HepG2 (cell line): Measurements from ENCODE around the gene RASSF4. TPM values are rescaled to one million over a fixed set of nuclear protein-coding genes. Genes with fewer than 3 reads are reported as not detected.

ENCODE experiments used
- ATAC-seq: fragments of 200-7000 bp; cut with Tn5 transposase; 3 replicates; pipeline ENCODE4 v1.9.1; 2020; ENCODE audit warnings: mild to moderate bottlenecking, moderate library complexity
- BruUV-seq: library from RNA; stranded (reverse); fragments of 400-500 nt; replicated peaks from 2 replicates; lab custom pipeline; 2021; lab: Mats Ljungman, UMichigan
- CTCF ChIA-PET: fragments of 300-600 bp; formaldehyde crosslinking; extraction: SDS; loops from one replicate; lab custom pipeline; 2021; ENCODE audit warnings: low total read pairs, inconsistent platforms, low intra/inter-chr PET ratio; lab: Yijun Ruan, JAX
- POLR2A ChIA-PET: fragments of 350-600 bp; sonication (Branson Sonifier 250); formaldehyde crosslinking; loops from one replicate; lab custom pipeline; 2020; ENCODE audit warnings: antibody characterized with exemption, inconsistent platforms; lab: Yijun Ruan, JAX
- DNase-seq: peaks from one replicate; pipeline ENCODE4 v3.0.0-alpha.2; 2015; ENCODE audit warnings: low spot score
- FAIRE-seq: peaks from 3 replicates; lab custom pipeline; 2011; peaks lifted over from hg19 to GRCh38; lab: Jason Lieb, UNC
- H2AFZ ChIP-seq: one replicate; pipeline ENCODE4 v1.6.1; 2011; ENCODE audit warnings: low read length, inconsistent platforms
- H3K27ac ChIP-seq: fragments of 300-600 bp; 3 replicates; pipeline ENCODE4 v1.8.0; 2011; ENCODE audit warnings: mixed run types, mild to moderate bottlenecking, mixed read lengths, low read length, inconsistent platforms; ENCODE audit not compliant: insufficient read depth; ENCODE audit errors: extremely low read length
- H3K27me3 ChIP-seq, 2 experiments: fragments of 200-600 bp in 1 of 2; 2 replicates in 1 of 2; 3 replicates in 1 of 2; pipeline versions ENCODE4 v1.6.0 to v1.8.0; 2011; ENCODE audit warnings: low read length in 2 of 2, mild to moderate bottlenecking in 2 of 2, moderate library complexity in 2 of 2, inconsistent platforms in 1 of 2; ENCODE audit not compliant: insufficient read depth in 2 of 2, control insufficient read depth in 1 of 2
- H3K36me3 ChIP-seq, 2 experiments: fragments of 200-600 bp in 1 of 2; replicated peaks in 1 of 2; 2 replicates in 1 of 2; 3 replicates in 1 of 2; pipeline versions ENCODE4 v1.5.1 to v1.8.0; 2011; ENCODE audit warnings: low read length in 2 of 2, inconsistent platforms in 1 of 2; ENCODE audit not compliant: insufficient read depth in 2 of 2, control insufficient read depth in 1 of 2
- H3K4me1 ChIP-seq: 2 replicates; pipeline ENCODE4 v1.5.1; 2012; ENCODE audit warnings: low read length, inconsistent platforms; ENCODE audit not compliant: insufficient read depth
- H3K4me2 ChIP-seq: 2 replicates; pipeline ENCODE4 v1.6.0; 2011; ENCODE audit warnings: low read depth, low read length, inconsistent platforms
- H3K4me3 ChIP-seq, 3 experiments: fragments of 200-600 bp in 1 of 3; sonication (generic), shearing (Covaris generic) in 1 of 3; replicated peaks in 1 of 3; 2 replicates each; pipeline ENCODE4 v1.5.1; 2011 to 2016; ENCODE audit warnings: low read length in 3 of 3, inconsistent platforms in 2 of 3, low read depth in 2 of 3, mild to moderate bottlenecking in 2 of 3, control low read depth in 1 of 3, mixed read lengths in 1 of 3; ENCODE audit not compliant: insufficient read depth in 1 of 3
- H3K79me2 ChIP-seq: one replicate; pipeline ENCODE4 v1.6.1; 2011; ENCODE audit warnings: low read length, inconsistent platforms; ENCODE audit not compliant: insufficient read depth
- H3K9ac ChIP-seq: 2 replicates; pipeline ENCODE4 v1.6.0; 2011; ENCODE audit warnings: mild to moderate bottlenecking, low read depth, low read length, inconsistent platforms; ENCODE audit not compliant: insufficient read depth
- H3K9me3 ChIP-seq: 2 replicates; pipeline ENCODE4 v1.5.1; 2012; ENCODE audit warnings: mild to moderate bottlenecking, low read length
- H4K20me1 ChIP-seq: 2 replicates; pipeline ENCODE4 v1.6.0; 2011; ENCODE audit warnings: inconsistent platforms, mild to moderate bottlenecking, low read length, moderate library complexity; ENCODE audit not compliant: insufficient read depth
- ARID2 ChIP-seq: sonication (generic); formaldehyde crosslinking; IDR thresholded peaks from 2 replicates; pipeline ENCODE4 v1.8.1; 2022; ENCODE audit warnings: mild to moderate bottlenecking, missing genetic modification reagents, borderline replicate concordance
- ARNTL ChIP-seq: sonication (generic); formaldehyde crosslinking; IDR thresholded peaks from 2 replicates; pipeline ENCODE4 v1.4.0; 2020; ENCODE audit warnings: mild to moderate bottlenecking, missing genetic modification reagents
- BRD4 ChIP-seq: sonication (generic); formaldehyde crosslinking; IDR thresholded peaks from 2 replicates; pipeline ENCODE4 v1.4.0; 2020; ENCODE audit warnings: missing genetic modification reagents
- FOXP1 ChIP-seq, 2 experiments: fragments of 450-650 bp in 1 of 2; IDR thresholded peaks; 2 replicates each; pipeline ENCODE4 v1.6.1; 2017 to 2018; ENCODE audit warnings: antibody characterized with exemption in 1 of 2
- GATAD2A ChIP-seq: IDR thresholded peaks from 2 replicates; pipeline ENCODE4 v1.6.1; 2016
- HES4 ChIP-seq: sonication (generic); formaldehyde crosslinking; IDR thresholded peaks from 2 replicates; pipeline ENCODE4 v1.9.0; 2021; ENCODE audit warnings: mild to moderate bottlenecking, missing genetic modification reagents, borderline replicate concordance
- HNRNPLL ChIP-seq: fragments of 200-400 bp; formaldehyde crosslinking; IDR thresholded peaks from 2 replicates; pipeline ENCODE4 v1.6.1; 2017; ENCODE audit warnings: mild to moderate bottlenecking, low read depth, low read length; ENCODE audit not compliant: poor library complexity, severe bottlenecking
- KDM2A ChIP-seq: sonication (generic); formaldehyde crosslinking; IDR thresholded peaks from 2 replicates; pipeline ENCODE4 v1.4.0; 2020; ENCODE audit warnings: low read depth, missing genetic modification reagents, borderline replicate concordance
- LBX2 ChIP-seq: sonication (generic); formaldehyde crosslinking; IDR thresholded peaks from 2 replicates; pipeline ENCODE4 v1.5.0; 2020; ENCODE audit warnings: missing genetic modification reagents, mild to moderate bottlenecking, borderline replicate concordance
- MAF1 ChIP-seq: sonication (generic); formaldehyde crosslinking; IDR thresholded peaks from 2 replicates; pipeline ENCODE4 v1.5.0; 2020; ENCODE audit warnings: missing genetic modification reagents, borderline replicate concordance
- MAFF ChIP-seq: IDR thresholded peaks from 2 replicates; pipeline ENCODE4 v1.6.1; 2011; ENCODE audit warnings: low read depth, low read length, improper control_type of control experiment
- MATR3 ChIP-seq: sonication (generic); formaldehyde crosslinking; IDR thresholded peaks from 2 replicates; pipeline ENCODE4 v1.4.0; 2020; ENCODE audit warnings: missing genetic modification reagents
- NR2C2 ChIP-seq: sonication (generic); formaldehyde crosslinking; IDR thresholded peaks from 2 replicates; pipeline ENCODE4 v1.4.0; 2020; ENCODE audit warnings: missing genetic modification reagents, mild to moderate bottlenecking, moderate library complexity, borderline replicate concordance
- PBX2 ChIP-seq: IDR thresholded peaks from 2 replicates; pipeline ENCODE4 v1.6.1; 2016; ENCODE audit warnings: control low read depth
- SOX6 ChIP-seq, 2 experiments: fragments of 450-650 bp in 1 of 2; sonication (generic) in 1 of 2; formaldehyde crosslinking in 1 of 2; IDR thresholded peaks; 2 replicates each; pipeline versions ENCODE4 v1.4.0 to v1.6.1; 2017 to 2020; ENCODE audit warnings: antibody characterized with exemption in 1 of 2, mild to moderate bottlenecking in 1 of 2, missing genetic modification reagents in 1 of 2
- ZNF101 ChIP-seq: sonication (generic); formaldehyde crosslinking; IDR thresholded peaks from 2 replicates; pipeline ENCODE4 v1.4.0; 2020; ENCODE audit warnings: mild to moderate bottlenecking, low read depth, missing genetic modification reagents, borderline replicate concordance
- ZNF3 ChIP-seq: IDR thresholded peaks from 2 replicates; pipeline ENCODE4 v1.7.0; 2017; ENCODE audit warnings: inconsistent platforms
- ZNF740 ChIP-seq: sonication (generic); formaldehyde crosslinking; IDR thresholded peaks from 2 replicates; pipeline ENCODE4 v1.4.0; 2020; ENCODE audit warnings: missing genetic modification reagents
- ZNF772 ChIP-seq: sonication (generic); formaldehyde crosslinking; IDR thresholded peaks from 2 replicates; pipeline ENCODE4 v1.5.0; 2020; ENCODE audit warnings: mild to moderate bottlenecking, missing genetic modification reagents
- ZNF839 ChIP-seq: sonication (generic); formaldehyde crosslinking; IDR thresholded peaks from 2 replicates; pipeline ENCODE4 v1.4.0; 2020; ENCODE audit warnings: missing genetic modification reagents, mild to moderate bottlenecking, borderline replicate concordance
- WGBS: methylation state at CpG from one replicate; pipeline ENCODE4 v1.1.6; 2017; ENCODE audit warnings: low lambda C conversion rate; 5-methylcytosine and 5-hydroxymethylcytosine counted together
- in situ Hi-C: cut with HindIII; loops from 2 replicates; pipeline ENCODE4 v1.10.0; 2017; ENCODE audit warnings: low pct_unique_long_range_greater_than_20kb; ENCODE audit not compliant: extremely low pct_ligation_motif_present
- intact Hi-C: fragments of 100-400 bp; cut with micrococcal nuclease; formaldehyde crosslinking; loops from one replicate; pipeline ENCODE4 v1.10.0; 2022; ENCODE audit not compliant: unreplicated experiment
- polyA plus RNA-seq, 8 experiments: library from polyadenylated mRNA; depleted of rRNA in 3 of 8; stranded (reverse) in 7 of 8; unstranded in 1 of 8; fragments of >200 nt; fragmentation: Illumina TruSeq in 4 of 8; extraction: Trizol in 4 of 8; gene quantifications; 2 replicates each; pipeline versions ENCODE4 v1.2.1 to v1.2.3, GENCODE V29; 2011 to 2016; ENCODE audit warnings: low read depth in 4 of 8, missing spikeins in 1 of 8, mixed read lengths in 1 of 8; ENCODE audit not compliant: insufficient read depth in 1 of 8
- total RNA-seq, 5 experiments: library from RNA; depleted of rRNA; stranded (reverse); fragments of >200 nt; fragmentation: Illumina TruSeq; extraction: Trizol; gene quantifications; 2 replicates each; pipeline ENCODE4 v1.2.3, GENCODE V29; 2016; ENCODE audit warnings: low read depth in 1 of 5

The RASSF4 gene
- total and polyA plus RNA-seq, 2 of the 13 experiments (the other 11 are each of a cell fraction or from before 2014, with no cell fraction given): 34.0 to 51.7 TPM

- CTCF ChIA-PET: no interaction called here
- POLR2A ChIA-PET: interaction anchor here (1.1 to 12.6 kb wide), 3 partner anchors 4 to 22 kb away, joined by 6 to 863 read pairs (median 863); partner anchors contain the start of gene DEPP1
- no peak overlapping the region for H2AFZ ChIP-seq
- in situ Hi-C loops: no loop called here
- DNase-seq (no peak), FAIRE-seq (no peak), ATAC-seq (no peak)
- no TSS peak for BruUV-seq
- no peak overlapping the region for H3K4me2 ChIP-seq
- intact Hi-C loops: no loop called here
- H3K9me3 ChIP-seq: no peaks in the 10 kb centered on the region
- H3K4me1 ChIP-seq: peaks cover 63% of the 10 kb centered on the region
- no peak overlapping the region for H3K4me3 ChIP-seq
- WGBS: 85% methylated on average over 8 of the region's 9 CpGs
- no peaks in the 10 kb centered on the region for H4K20me1 ChIP-seq
- peaks cover 6 to 42% of the 10 kb centered on the region in 2 experiments; a peak in 3 of 5 replicates for H3K36me3 ChIP-seq
- H3K27me3 ChIP-seq: no peaks in the 10 kb centered on the region
- H3K27ac ChIP-seq: peak overlapping the region; percentile 15
- H3K79me2 ChIP-seq: peaks cover 4% of the 10 kb centered on the region
- 0 out of 2 replicates have a peak overlapping the region, but pooled peaks have one; percentile 19 for H3K9ac ChIP-seq
- no peak for TF ChIP-seq ZNF3 (CRISPR knock-in tag)
- TF ChIP-seq ZNF740 (CRISPR knock-in tag): no peak
- TF ChIP-seq ZNF772 (CRISPR knock-in tag): no peak
- no peak for TF ChIP-seq MAF1 (CRISPR knock-in tag)
- TF ChIP-seq ARID2 (CRISPR knock-in tag): no peak
- TF ChIP-seq SOX6 (IDR thresholded peaks at IDR 0.05): no peak
- TF ChIP-seq SOX6 (CRISPR knock-in tag; IDR thresholded peaks at IDR 0.05): peak; percentile 73
- no peak for TF ChIP-seq ARNTL (CRISPR knock-in tag)
- no peak for TF ChIP-seq ZNF839
- no peak for TF ChIP-seq KDM2A (CRISPR knock-in tag)
- no peak for TF ChIP-seq FOXP1 (IDR thresholded peaks at IDR 0.05)
- peak; percentile 22; the same call in 1 of the 2 replicates for TF ChIP-seq FOXP1 (CRISPR knock-in tag; IDR thresholded peaks at IDR 0.05)
- no peak for TF ChIP-seq MATR3 (CRISPR knock-in tag)
- no peak for TF ChIP-seq ZNF101
- no peak for TF ChIP-seq HES4 (CRISPR knock-in tag)
- TF ChIP-seq GATAD2A (CRISPR knock-in tag): peak; percentile 54; the same call in 1 of the 2 replicates
- TF ChIP-seq PBX2 (CRISPR knock-in tag): no peak
- no peak for TF ChIP-seq BRD4
- peak; percentile 22; the same call in 1 of the 2 replicates for TF ChIP-seq NR2C2 (CRISPR knock-in tag)
- TF ChIP-seq HNRNPLL: no peak
- no peak for TF ChIP-seq MAFF
- no peak for TF ChIP-seq LBX2
Observed at GRCh38 chr10:44985175-44985681, 25.6 kb downstream of the RASSF4 start.
